Adrenal gland (tissue), 5 donors: ENCODE measurements around the gene INKA1.

Source experiments
- POLR2A ChIP-seq, 2 donors: fragments of 450-650 bp; IDR thresholded peaks; one replicate each; pipeline ENCODE4 v1.6.1; 2017; ENCODE audit warnings: antibody characterized with exemption in 2 of 2, mild to moderate bottlenecking in 2 of 2, moderate library complexity in 1 of 2
- TF ChIP-seq, protein P1 (sequence below), 6 experiments: fragments of 450-650 bp in 4 of 6; fragments of 200-600 bp in 2 of 6; sonication (generic) in 1 of 6; IDR thresholded peaks; 1 replicate in 5 of 6; 2 replicates in 1 of 6; pipeline versions ENCODE4 v1.5.1 to v1.8.0; 2016 to 2021; ENCODE audit warnings: antibody characterized with exemption in 6 of 6, mild to moderate bottlenecking in 2 of 6, moderate library complexity in 1 of 6
- donor health status: DM: no; HTN: no; CAD: no.

DNA sequence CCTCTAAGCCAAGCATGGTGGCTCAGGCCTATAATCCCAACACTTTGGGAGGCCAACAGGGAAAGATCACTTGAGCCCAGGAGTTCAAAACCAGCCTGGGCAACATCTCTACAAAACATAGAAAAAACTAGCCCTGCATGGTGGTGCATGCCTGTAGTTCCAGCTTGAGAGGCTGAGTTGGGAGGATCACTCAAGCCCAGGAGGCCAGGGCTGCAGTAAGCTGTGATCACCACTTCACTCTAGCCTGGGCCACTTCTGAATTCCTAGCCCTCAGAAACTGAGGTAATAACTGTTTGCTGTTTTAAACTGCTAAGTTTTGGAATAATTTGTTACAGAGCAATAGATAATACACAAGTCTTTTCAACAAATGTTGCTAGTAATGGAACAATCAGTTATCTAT lies 33.1 kb upstream of the INKA1 start:
- TF ChIP-seq, protein P1, sequence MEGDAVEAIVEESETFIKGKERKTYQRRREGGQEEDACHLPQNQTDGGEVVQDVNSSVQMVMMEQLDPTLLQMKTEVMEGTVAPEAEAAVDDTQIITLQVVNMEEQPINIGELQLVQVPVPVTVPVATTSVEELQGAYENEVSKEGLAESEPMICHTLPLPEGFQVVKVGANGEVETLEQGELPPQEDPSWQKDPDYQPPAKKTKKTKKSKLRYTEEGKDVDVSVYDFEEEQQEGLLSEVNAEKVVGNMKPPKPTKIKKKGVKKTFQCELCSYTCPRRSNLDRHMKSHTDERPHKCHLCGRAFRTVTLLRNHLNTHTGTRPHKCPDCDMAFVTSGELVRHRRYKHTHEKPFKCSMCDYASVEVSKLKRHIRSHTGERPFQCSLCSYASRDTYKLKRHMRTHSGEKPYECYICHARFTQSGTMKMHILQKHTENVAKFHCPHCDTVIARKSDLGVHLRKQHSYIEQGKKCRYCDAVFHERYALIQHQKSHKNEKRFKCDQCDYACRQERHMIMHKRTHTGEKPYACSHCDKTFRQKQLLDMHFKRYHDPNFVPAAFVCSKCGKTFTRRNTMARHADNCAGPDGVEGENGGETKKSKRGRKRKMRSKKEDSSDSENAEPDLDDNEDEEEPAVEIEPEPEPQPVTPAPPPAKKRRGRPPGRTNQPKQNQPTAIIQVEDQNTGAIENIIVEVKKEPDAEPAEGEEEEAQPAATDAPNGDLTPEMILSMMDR (IDR thresholded peaks at IDR 0.05) = no peak
- TF ChIP-seq POLR2A (IDR thresholded peaks at IDR 0.05) = no peak
